SK-N-SH treated with all-trans-retinoic acid at 6 μM for 48 hours (cell line): Measurements from ENCODE around the gene METTL13.

Experiments used
- CSRNP3 ChIP-seq: fragments of 250-450 bp; sonication (Bioruptor Pico); IDR thresholded peaks from 2 replicates; pipeline ENCODE4 v1.5.1; 2021; ENCODE audit warnings: mild to moderate bottlenecking, moderate library complexity
- ESRRG ChIP-seq: fragments of 250-450 bp; sonication (Bioruptor Pico); IDR thresholded peaks from 2 replicates; pipeline ENCODE4 v1.6.1; 2021; ENCODE audit warnings: mild to moderate bottlenecking
- OSR1 ChIP-seq: fragments of 250-450 bp; sonication (Bioruptor Pico); IDR thresholded peaks from 2 replicates; pipeline ENCODE4 v1.8.0; 2022; ENCODE audit warnings: moderate library complexity, mild to moderate bottlenecking, inconsistent platforms
- RARB ChIP-seq: fragments of 250-450 bp; sonication (Bioruptor Pico); IDR thresholded peaks from 2 replicates; pipeline ENCODE4 v1.8.0; 2021; ENCODE audit warnings: mild to moderate bottlenecking, moderate library complexity
- ZFP3 ChIP-seq: fragments of 250-450 bp; sonication (Bioruptor Pico); IDR thresholded peaks from 2 replicates; pipeline ENCODE4 v1.5.0; 2020; ENCODE audit warnings: mild to moderate bottlenecking, moderate library complexity
- TF ChIP-seq, protein P1 (sequence below): fragments of 250-450 bp; sonication (Bioruptor Pico); IDR thresholded peaks from 2 replicates; pipeline ENCODE4 v1.5.0; 2020; ENCODE audit warnings: mild to moderate bottlenecking, moderate library complexity
- TF ChIP-seq, protein P2 (sequence below): fragments of 250-450 bp; sonication (Bioruptor Pico); IDR thresholded peaks from 2 replicates; pipeline ENCODE4 v1.5.1; 2020; ENCODE audit warnings: low read depth, mild to moderate bottlenecking, moderate library complexity

GRCh38 chr1:171739656-171740055, 41.8 kb upstream of the METTL13 start:
- no peak for TF ChIP-seq RARB (CRISPR knock-in tag)
- no peak for TF ChIP-seq ESRRG (CRISPR knock-in tag)
- no peak for TF ChIP-seq ZFP3 (CRISPR knock-in tag)
- TF ChIP-seq OSR1, result no peak
- TF ChIP-seq CSRNP3 (CRISPR knock-in tag), result no peak
- TF ChIP-seq, protein P1, sequence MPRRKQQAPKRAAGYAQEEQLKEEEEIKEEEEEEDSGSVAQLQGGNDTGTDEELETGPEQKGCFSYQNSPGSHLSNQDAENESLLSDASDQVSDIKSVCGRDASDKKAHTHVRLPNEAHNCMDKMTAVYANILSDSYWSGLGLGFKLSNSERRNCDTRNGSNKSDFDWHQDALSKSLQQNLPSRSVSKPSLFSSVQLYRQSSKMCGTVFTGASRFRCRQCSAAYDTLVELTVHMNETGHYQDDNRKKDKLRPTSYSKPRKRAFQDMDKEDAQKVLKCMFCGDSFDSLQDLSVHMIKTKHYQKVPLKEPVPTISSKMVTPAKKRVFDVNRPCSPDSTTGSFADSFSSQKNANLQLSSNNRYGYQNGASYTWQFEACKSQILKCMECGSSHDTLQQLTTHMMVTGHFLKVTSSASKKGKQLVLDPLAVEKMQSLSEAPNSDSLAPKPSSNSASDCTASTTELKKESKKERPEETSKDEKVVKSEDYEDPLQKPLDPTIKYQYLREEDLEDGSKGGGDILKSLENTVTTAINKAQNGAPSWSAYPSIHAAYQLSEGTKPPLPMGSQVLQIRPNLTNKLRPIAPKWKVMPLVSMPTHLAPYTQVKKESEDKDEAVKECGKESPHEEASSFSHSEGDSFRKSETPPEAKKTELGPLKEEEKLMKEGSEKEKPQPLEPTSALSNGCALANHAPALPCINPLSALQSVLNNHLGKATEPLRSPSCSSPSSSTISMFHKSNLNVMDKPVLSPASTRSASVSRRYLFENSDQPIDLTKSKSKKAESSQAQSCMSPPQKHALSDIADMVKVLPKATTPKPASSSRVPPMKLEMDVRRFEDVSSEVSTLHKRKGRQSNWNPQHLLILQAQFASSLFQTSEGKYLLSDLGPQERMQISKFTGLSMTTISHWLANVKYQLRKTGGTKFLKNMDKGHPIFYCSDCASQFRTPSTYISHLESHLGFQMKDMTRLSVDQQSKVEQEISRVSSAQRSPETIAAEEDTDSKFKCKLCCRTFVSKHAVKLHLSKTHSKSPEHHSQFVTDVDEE (CRISPR knock-in tag), result no peak
- TF ChIP-seq, protein P2, sequence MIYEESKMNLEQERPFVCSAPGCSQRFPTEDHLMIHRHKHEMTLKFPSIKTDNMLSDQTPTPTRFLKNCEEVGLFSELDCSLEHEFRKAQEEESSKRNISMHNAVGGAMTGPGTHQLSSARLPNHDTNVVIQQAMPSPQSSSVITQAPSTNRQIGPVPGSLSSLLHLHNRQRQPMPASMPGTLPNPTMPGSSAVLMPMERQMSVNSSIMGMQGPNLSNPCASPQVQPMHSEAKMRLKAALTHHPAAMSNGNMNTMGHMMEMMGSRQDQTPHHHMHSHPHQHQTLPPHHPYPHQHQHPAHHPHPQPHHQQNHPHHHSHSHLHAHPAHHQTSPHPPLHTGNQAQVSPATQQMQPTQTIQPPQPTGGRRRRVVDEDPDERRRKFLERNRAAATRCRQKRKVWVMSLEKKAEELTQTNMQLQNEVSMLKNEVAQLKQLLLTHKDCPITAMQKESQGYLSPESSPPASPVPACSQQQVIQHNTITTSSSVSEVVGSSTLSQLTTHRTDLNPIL (CRISPR knock-in tag), result no peak
